GM18498 (cell line): ENCODE measurements around the gene APOE.
"Not testable (repeated sequence)": the region's sequence is repeated elsewhere in the genome, so short reads cannot be mapped to it uniquely, and the experiment has no call there.

Source experiments
- ATAC-seq: cut with Tn5 transposase; IDR thresholded peaks from one replicate; pipeline ENCODE4 v1.9.1; 2021; ENCODE audit warnings: mild to moderate bottlenecking, moderate library complexity; ENCODE audit not compliant: unreplicated experiment

Gene APOE

GRCh38 chr19:44883922-44884321 lies 21.7 kb upstream of the APOE start:
- no peak for ATAC-seq

DNA sequence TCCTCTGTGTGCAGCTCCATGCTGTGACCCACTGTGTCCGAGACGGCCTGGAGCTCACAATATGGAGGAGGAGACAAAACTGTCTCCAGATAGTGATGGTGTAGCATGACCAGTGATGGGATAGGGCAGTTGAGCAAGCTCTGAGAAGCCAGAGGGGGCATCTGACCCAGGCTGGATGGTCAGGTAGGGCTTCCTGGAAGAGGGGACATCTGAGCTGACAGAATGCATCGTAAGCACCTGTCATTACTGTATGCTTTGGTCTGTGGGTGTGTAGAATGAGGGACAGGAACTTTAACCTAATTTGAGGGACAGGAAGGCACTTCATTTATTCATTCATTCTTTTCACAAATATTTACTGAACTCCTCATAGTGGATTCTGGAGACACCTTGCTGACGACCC lies 21.0 kb upstream of the APOE start:
- no peak for ATAC-seq

DNA sequence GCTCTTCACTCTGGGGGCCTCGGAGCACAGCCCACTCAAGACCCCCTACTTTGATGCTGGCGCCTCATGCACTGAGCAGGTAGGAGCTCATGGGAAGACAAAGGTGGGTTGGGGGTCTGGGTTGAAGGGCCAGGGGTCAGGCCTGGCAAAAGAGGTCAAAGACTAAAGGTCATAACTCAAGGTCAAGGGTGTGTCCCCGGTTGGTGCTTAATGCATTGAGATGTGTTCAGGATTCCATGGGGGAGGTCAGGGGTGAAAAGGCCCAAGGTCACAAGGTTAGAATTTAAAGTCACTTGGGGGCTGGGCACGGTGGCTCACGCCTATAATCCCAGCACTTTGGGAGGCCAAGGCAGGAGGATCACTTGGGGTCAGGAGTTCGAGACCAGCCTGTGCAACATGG lies 19.5 kb upstream of the APOE start:
- ATAC-seq = no peak

DNA sequence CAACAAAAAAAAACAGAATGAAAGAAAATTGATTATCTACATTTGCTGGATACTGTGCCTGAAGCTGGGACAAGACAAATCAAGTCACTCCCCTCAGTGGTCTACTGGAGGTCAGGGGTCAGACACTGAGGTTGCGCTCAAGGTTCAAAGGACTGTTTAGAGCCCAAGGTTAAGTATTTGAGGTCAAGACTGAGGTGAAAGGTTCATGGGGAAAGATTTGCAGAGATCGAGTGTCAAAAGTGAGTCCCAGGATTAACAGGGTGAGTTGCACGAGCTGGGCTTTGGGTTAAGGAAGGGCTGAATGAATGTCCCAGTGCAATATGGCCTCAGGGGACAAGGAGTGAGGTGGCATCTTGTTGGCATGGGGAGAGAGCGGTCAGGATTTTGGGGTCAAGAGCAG lies 17.9 kb upstream of the APOE start:
- no peak for ATAC-seq

GRCh38 chr19:44888335-44888734 lies 17.3 kb upstream of the APOE start:
- not testable (repeated sequence) for ATAC-seq

DNA sequence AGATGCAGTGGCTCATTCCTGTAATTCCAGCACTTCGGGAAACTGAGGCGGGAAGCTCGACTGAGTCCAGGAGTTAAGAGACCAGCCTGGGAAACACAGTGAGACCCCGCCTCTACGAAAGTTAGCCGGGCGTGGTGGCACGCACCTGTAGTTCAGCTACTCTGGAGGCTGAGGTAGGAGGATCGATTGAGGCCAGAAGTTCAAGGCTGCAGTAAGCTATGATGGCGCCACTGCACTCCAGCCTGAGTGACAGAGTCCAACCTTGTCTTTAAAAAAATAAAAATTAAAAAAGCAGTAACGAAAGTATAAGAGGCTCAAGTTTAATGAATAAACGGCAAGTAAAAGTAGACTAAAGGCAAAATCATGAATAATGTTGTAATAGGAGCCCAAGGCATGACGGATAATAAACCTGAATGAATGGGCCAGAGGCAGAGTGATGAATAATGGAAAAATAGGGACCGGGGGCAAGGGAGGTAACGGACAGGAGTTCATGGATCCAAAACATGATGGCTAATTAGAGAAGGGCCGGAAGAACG lies 15.7 kb upstream of the APOE start:
- no peak for ATAC-seq

DNA sequence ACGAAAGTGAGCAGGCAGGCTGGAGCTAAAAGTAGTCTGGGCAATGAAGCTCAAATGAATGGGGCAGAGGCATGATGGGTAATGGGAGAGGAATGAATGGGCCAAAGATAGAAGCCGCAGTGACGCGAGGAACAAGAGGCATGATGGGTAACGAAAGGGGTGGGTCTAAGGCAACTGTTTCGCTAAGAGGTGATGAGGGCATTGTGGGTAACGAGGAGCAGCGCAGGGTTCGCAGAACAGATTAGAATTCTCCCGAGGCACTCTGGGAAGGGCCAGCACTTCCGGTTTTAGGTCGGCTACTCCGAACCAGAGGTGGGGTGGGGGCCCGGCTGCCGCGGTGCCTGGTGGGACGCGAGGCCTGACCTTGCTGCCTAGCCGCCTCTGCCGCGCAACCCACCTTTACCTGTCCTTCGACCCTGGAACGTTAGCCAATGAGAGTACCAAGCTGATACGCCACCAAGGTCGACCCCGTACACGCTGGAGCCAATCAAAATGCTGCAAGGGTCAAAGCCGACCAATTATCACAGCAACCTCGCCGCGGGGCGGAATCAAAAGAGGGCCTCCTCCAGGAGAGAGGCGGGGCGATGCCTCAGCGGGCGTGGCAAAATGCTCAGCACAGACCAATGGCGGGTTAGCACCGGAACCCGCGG lies 15.1 kb upstream of the APOE start:
- peak; percentile 83 for ATAC-seq

- no peak for ATAC-seq
Measured at GRCh38 chr19:44891016-44891882, 14.3 kb upstream of the APOE start, which contains the start of gene TOMM40. TOMM40 (plus strand) TSS chr19:44891254; CDS start chr19:44891416, 162 bp downstream.

DNA sequence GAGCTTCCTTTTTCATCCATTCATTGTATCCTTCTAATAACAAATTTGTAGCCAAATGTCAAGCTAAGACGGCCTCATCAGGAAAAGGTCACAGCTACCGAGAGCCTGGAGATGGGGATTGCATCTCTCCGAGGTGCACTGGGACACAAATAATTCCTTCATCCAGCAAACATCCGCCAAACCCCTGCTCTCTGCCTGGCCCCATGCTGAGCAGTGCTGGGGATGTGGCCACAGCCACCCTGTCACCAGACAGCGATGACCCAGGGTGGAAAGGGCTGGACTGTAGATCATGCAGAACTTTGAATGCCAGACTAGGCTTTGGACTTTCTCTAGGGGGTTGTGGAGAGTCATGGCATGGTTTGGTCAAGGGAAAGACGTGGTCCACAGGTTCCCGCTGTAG lies 12.7 kb upstream of the APOE start:
- ATAC-seq = no peak

- no peak for ATAC-seq
Measured at GRCh38 chr19:44893332-44894051, 12.1 kb upstream of the APOE start.

- ATAC-seq = no peak
Measured at GRCh38 chr19:44894052-44894400, 11.6 kb upstream of the APOE start.

GRCh38 chr19:44894946-44895345 lies 10.7 kb upstream of the APOE start:
- ATAC-seq = no peak

- ATAC-seq = no peak
Measured at GRCh38 chr19:44897835-44898234, 7.8 kb upstream of the APOE start.

GRCh38 chr19:44900328-44901244 lies 5.0 kb upstream of the APOE start:
- no peak for ATAC-seq

DNA sequence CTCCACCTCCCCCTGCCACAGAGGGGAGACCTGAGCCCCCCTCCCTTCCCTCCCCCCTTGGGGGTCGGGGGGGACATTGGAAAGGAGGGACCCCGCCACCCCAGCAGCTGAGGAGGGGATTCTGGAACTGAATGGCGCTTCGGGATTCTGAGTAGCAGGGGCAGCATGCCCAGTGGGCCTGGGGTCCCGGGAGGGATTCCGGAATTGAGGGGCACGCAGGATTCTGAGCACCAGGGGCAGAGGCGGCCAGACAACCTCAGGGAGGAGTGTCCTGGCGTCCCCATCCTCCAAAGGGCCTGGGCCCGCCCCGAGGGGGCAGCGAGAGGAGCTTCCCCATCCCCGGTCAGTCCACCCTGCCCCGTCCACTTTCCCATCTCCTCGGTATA lies 2.4 kb upstream of the APOE start:
- no peak for ATAC-seq

- ATAC-seq = no peak
Measured at GRCh38 chr19:44903602-44904425, 1.8 kb upstream of the APOE start.

DNA sequence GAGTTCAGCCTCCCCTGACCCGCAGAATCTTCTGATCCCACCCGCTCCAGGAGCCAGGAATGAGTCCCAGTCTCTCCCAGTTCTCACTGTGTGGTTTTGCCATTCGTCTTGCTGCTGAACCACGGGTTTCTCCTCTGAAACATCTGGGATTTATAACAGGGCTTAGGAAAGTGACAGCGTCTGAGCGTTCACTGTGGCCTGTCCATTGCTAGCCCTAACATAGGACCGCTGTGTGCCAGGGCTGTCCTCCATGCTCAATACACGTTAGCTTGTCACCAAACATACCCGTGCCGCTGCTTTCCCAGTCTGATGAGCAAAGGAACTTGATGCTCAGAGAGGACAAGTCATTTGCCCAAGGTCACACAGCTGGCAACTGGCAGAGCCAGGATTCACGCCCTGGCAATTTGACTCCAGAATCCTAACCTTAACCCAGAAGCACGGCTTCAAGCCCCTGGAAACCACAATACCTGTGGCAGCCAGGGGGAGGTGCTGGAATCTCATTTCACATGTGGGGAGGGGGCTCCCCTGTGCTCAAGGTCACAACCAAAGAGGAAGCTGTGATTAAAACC lies 1.1 kb upstream of the APOE start:
- no peak for ATAC-seq

- no peak for ATAC-seq
Measured at GRCh38 chr19:44907613-44908012, 2.0 kb downstream of the APOE start.
